GM12892 (cell line): ENCODE measurements around the gene DOP1A.

Experiments used
- DNase-seq: peaks from one replicate; pipeline ENCODE4 v3.0.0; 2011; ENCODE audit not compliant: insufficient read length
- FAIRE-seq: peaks from 2 replicates; lab custom pipeline; 2011; peaks lifted over from hg19 to GRCh38; lab: Jason Lieb, UNC
- POLR2A ChIP-seq: IDR thresholded peaks from 2 replicates; pipeline ENCODE4 v1.6.1; 2011; ENCODE audit warnings: low read depth, low read length, control low read depth
- POLR2AphosphoS5 ChIP-seq: IDR thresholded peaks from 2 replicates; pipeline ENCODE4 v1.6.1; 2011; ENCODE audit warnings: low read depth, low read length, control low read depth
- TAF1 ChIP-seq: IDR thresholded peaks from 2 replicates; pipeline ENCODE4 v1.6.1; 2011; ENCODE audit warnings: low read depth, mild to moderate bottlenecking, control low read depth, low read length, borderline replicate concordance

Gene DOP1A

GRCh38 chr6:83126807-83127206 lies 59.3 kb downstream of the DOP1A start:
- TF ChIP-seq POLR2AphosphoS5: no peak
- no peak for TF ChIP-seq POLR2A
- TF ChIP-seq TAF1: no peak
- no peak for DNase-seq
- no peak for FAIRE-seq

GRCh38 chr6:83127258-83127657 lies 59.8 kb downstream of the DOP1A start:
- TF ChIP-seq POLR2AphosphoS5 (no peak), TAF1 (no peak), POLR2A (no peak)
- FAIRE-seq: no peak
- no peak for DNase-seq

GRCh38 chr6:83127976-83128375 lies 60.5 kb downstream of the DOP1A start:
- FAIRE-seq (no peak), DNase-seq (no peak)
- no peak for TF ChIP-seq POLR2AphosphoS5
- no peak for TF ChIP-seq POLR2A
- no peak for TF ChIP-seq TAF1

- FAIRE-seq: no peak
- no peak for TF ChIP-seq TAF1
- no peak for TF ChIP-seq POLR2AphosphoS5
- no peak for TF ChIP-seq POLR2A
- DNase-seq: no peak
Measured at GRCh38 chr6:83132121-83132520, 64.7 kb downstream of the DOP1A start.

- no peak for DNase-seq
- TF ChIP-seq TAF1 (no peak), POLR2A (no peak), POLR2AphosphoS5 (no peak)
- FAIRE-seq: no peak
Measured at GRCh38 chr6:83138118-83138722, 70.7 kb downstream of the DOP1A start.

GRCh38 chr6:83138758-83139157 lies 71.3 kb downstream of the DOP1A start:
- no peak for FAIRE-seq
- no peak for DNase-seq
- TF ChIP-seq POLR2A (no peak), POLR2AphosphoS5 (no peak), TAF1 (no peak)

- no peak for TF ChIP-seq POLR2A
- TF ChIP-seq TAF1: no peak
- no peak for TF ChIP-seq POLR2AphosphoS5
- FAIRE-seq (no peak), DNase-seq (no peak)
Measured at GRCh38 chr6:83151114-83151513, 83.6 kb downstream of the DOP1A start.

- DNase-seq (no peak), FAIRE-seq (no peak)
Measured at GRCh38 chr6:83152913-83153312, 85.4 kb downstream of the DOP1A start.

GRCh38 chr6:83153883-83154521 lies 86.5 kb downstream of the DOP1A start:
- DNase-seq (no peak), FAIRE-seq (no peak)
- TF ChIP-seq TAF1: no peak
- no peak for TF ChIP-seq POLR2AphosphoS5
- TF ChIP-seq POLR2A: no peak

More at GRCh38 chr6:83152913-83153312, 85.4 kb downstream of the DOP1A start:
- TF ChIP-seq POLR2AphosphoS5 (no peak), TAF1 (no peak), POLR2A (no peak)

- TF ChIP-seq POLR2A: no peak
- TF ChIP-seq POLR2AphosphoS5: no peak
- TF ChIP-seq TAF1: no peak
- FAIRE-seq: no peak
- DNase-seq: no peak
Measured at GRCh38 chr6:83155794-83156193, 88.3 kb downstream of the DOP1A start.

GRCh38 chr6:83160167-83160566 lies 92.7 kb downstream of the DOP1A start:
- no peak for FAIRE-seq
- no peak for DNase-seq
- TF ChIP-seq POLR2AphosphoS5: no peak
- no peak for TF ChIP-seq POLR2A
- TF ChIP-seq TAF1: no peak

- FAIRE-seq (no peak), DNase-seq (no peak)
Measured at GRCh38 chr6:83167726-83168278, 100.3 kb downstream of the DOP1A start.

More at GRCh38 chr6:83167726-83168278, 100.3 kb downstream of the DOP1A start:
- TF ChIP-seq TAF1 (no peak), POLR2AphosphoS5 (no peak), POLR2A (no peak)
